GM20000 (cell line): ENCODE data around the gene MRPL21.

Experiments
- DNase-seq: peaks from one replicate; pipeline ENCODE4 v3.0.0; 2012; ENCODE audit warnings: low spot score
- TF ChIP-seq, protein P1 (sequence below): IDR thresholded peaks from 2 replicates; pipeline ENCODE4 v1.5.1; 2012; ENCODE audit warnings: mild to moderate bottlenecking, control low read depth; ENCODE audit errors: extremely low read depth, missing control alignments

The MRPL21 gene

DNA sequence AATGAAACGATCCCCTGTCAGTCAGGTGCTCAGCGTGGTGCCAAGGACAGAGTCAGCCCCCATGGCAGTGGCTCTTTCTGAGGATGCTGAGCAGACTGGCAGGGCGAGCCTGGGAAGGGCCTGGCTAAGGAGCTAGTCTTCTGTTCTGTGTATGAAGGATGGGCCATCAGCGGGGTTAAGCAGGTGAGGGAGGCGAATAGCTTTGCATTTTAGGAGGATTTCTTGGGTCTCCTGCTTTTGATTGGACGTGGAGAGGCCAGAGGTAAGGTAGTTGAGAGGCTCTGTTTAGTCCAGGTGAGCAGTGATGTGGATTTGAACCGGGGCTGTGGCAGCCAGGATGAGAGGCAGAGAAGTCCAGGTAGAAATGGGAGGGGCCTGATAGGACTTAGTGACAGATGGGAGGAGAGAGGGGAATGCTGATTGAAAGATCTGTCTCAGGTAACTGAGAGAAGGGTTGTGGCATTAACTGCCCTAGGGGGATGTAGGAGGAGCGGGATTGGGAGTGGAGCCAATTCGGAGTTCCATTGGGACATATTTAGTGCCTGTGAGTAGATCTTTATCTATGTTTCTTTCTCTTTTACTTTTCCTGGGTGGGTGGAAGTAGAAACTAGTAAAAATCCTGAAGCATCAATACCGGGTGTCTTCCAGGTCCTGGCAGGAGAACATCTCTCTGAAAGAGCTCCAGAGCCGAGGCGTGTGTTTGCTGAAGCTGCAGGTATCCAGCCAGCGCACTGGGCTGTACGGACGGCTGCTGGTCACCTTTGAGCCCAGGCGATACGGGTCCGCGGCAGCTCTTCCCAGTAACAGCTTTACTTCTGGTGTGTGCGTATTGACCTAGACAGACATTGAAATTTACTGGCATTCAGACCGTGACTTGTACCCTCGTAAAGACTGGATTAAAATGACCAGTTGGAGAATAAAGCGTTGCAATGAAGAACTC is 2.1 kb upstream of the MRPL21 start:
- TF ChIP-seq, protein P1, sequence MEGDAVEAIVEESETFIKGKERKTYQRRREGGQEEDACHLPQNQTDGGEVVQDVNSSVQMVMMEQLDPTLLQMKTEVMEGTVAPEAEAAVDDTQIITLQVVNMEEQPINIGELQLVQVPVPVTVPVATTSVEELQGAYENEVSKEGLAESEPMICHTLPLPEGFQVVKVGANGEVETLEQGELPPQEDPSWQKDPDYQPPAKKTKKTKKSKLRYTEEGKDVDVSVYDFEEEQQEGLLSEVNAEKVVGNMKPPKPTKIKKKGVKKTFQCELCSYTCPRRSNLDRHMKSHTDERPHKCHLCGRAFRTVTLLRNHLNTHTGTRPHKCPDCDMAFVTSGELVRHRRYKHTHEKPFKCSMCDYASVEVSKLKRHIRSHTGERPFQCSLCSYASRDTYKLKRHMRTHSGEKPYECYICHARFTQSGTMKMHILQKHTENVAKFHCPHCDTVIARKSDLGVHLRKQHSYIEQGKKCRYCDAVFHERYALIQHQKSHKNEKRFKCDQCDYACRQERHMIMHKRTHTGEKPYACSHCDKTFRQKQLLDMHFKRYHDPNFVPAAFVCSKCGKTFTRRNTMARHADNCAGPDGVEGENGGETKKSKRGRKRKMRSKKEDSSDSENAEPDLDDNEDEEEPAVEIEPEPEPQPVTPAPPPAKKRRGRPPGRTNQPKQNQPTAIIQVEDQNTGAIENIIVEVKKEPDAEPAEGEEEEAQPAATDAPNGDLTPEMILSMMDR = no peak
- DNase-seq = no peak

DNA sequence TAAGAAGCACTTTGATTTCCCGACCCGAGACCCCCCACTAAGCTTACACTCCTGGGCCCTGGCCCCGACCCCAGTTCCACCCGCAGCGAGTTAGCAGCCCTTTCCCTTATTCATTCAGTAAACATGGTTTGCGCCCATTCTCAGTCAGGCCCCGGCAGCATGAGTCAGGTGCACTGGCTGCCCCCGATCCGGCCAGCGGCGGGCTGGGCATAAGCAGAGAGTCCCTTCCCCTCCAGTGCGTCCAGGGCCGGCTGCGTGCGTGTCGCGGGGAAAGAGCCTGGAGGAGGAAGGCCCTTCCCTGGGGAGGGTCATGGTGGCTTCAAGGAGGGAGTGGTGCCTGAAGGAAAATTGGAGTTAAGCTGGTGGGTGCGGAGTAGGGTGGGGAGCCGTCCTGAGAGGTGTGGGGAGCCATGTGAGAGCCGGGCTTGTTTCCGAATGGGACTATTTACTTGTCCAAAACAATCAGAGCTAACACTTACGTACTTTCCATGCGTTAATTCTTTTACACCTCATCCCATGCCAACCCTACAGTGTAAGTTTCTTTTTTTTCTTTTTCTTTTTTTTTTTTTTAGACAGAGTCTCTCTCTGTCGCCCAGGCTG is 716 bp upstream of the MRPL21 start:
- peak; percentile 56 for DNase-seq
- TF ChIP-seq, protein P1 = no peak

DNA sequence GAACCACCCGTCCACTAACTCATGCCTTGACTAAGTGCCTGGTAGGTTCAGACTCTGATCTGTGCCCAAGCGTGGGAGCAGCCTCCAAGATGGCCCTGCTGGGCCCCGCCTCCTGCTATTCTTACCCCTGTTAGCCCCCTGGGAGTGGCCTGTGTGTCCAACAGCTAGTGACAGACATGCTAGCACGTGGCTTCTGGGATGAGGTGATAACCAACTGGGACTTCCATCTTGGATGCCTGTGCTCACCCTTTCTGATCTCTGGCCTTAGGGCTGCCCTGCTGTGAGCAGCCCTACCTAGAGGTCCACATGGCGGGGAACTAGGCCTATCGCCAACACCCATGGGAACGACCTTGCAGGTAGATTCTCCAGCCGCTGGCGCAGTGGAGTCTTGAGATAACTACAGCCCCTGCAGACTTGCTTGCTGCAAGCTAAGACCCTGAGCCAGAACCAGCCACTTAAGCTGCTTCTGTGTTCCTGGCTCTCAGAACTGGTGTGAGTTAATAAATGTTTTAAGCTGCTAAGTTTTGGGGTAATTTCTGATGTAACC is 2.7 kb downstream of the MRPL21 start:
- no peak for DNase-seq

DNA sequence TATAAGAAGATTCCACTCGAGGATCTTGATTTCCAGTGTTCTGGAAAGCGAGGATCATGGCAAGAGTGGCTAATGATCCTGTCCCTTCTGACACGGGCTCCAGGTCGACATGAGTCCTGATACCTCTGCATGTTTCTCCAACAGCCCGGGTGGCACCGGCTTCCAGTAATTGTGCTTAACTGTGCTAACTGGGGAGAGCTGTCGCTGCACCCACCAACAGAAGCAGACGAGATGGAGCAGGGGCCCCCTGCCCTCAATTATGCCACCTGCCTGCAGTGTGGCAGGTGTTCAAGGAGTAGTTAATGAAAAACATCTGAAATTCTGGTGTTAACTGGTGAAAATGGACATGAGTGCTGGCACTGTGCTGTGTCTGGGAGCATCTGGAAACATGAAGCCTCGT is 6.2 kb downstream of the MRPL21 start:
- DNase-seq = no peak
- TF ChIP-seq, protein P1 = no peak

More for the DNA sequence above, 2.7 kb downstream of the MRPL21 start:
- TF ChIP-seq, protein P1 = no peak

DNA sequence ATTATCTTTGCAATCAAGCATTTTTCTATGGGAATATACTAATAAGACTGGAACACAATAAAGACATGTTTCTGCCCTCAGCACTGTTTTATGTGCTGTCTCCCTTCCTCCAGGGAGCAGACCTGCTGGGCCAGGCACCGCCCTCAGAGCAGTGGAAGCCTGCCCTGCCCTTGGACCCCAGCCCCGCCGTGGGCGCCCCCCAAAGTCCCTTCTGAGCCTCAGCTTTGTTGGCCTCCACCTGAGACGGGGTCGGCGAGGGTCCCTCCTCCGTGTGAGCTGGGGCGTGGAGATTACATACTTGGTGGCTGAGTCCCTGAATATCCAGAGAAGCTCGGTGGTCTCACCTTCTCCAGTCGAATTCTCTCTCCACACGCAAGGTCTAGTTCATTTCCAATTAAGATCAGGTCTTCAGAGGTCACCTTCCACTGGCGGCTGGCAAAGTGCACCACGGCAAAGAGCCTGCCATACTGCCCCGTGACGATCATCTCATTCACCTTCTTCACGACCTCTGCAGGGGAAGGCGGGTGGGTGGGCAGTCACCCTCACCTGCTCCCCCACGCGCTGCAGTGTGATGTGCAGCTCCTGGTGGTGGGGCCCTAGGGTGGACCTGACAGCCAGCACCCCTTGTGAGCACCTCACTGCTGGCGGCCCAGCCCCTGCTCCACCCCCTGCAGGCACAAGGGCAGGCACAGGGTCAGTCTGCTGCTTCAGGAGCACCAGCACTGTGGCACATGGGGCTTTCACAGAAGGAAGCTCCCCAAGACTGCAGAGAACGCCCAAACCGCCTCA is 7.3 kb downstream of the MRPL21 start:
- TF ChIP-seq, protein P1 = no peak
- DNase-seq = no peak

DNA sequence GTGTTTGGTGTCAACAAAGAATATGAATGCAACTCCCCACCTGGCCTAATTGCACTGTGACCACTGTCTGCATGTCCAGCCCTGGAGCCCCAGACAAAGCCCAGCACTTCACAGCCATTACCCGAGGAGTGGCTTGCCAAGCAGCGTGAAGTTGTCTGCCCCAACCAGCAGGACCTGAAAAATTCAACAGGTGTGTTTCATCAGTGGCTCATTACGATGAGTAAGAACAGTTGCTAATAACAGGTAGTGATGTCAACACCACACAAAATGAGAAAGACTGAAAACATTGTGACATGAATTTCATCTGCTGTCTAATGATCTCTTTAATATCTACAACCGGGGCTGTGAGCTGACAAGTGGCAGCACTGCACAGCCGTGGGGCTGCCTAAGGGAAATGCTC is 10.3 kb downstream of the MRPL21 start:
- DNase-seq = no peak
- TF ChIP-seq, protein P1 = no peak

DNA sequence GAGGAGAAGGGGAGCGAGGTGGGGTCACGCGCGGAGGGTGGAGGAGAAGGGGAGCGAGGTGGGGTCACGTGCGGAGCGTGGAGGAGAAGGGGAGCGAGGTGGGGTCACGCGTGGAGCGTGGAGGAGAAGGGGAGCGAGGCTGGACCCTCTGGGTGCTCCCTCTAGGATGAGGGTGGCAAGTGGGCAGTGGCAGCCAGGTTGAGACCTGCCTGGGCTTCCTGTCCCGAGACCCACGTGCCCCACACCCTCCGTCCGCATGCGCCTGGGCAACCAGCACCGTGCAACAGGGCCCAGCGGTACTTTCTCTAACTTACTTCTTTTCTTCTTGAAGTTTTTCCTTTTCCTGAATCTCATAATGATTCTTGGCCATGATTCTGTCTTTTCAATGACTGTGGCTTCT is 11.1 kb downstream of the MRPL21 start:
- TF ChIP-seq, protein P1 = no peak
- DNase-seq = no peak
